Gastroesophageal sphincter (tissue), 4 donors: Measurements from ENCODE around the gene NDUFS8. TPM values are rescaled to one million over a fixed set of nuclear protein-coding genes. Genes with fewer than 3 reads are reported as not detected.

Source experiments
- ATAC-seq: fragments of 150-250 bp; one replicate; pipeline ENCODE4 v1.9.1; 2016; ENCODE audit warnings: mild to moderate bottlenecking, moderate library complexity
- H3K27ac ChIP-seq, 4 donors: fragments of 200-600 bp; sonication (generic) in 3 of 4; 1 replicate in 3 of 4; 2 replicates in 1 of 4; pipeline ENCODE4 v1.5.1; 2016 to 2019
- H3K27me3 ChIP-seq: fragments of 200-600 bp; sonication (generic); one replicate; pipeline ENCODE4 v1.5.1; 2019
- H3K36me3 ChIP-seq, 2 donors: fragments of 200-600 bp; sonication (generic); one replicate each; pipeline ENCODE4 v1.5.1; 2019; ENCODE audit warnings: control low read depth in 1 of 2
- H3K4me1 ChIP-seq, 3 donors: fragments of 200-600 bp; sonication (generic); 1 replicate in 2 of 3; 2 replicates in 1 of 3; pipeline ENCODE4 v1.5.1; 2016 to 2019; ENCODE audit warnings: control low read depth in 2 of 3
- H3K4me3 ChIP-seq, 2 donors: fragments of 200-600 bp; sonication (generic); one replicate each; pipeline ENCODE4 v1.5.1; 2019; ENCODE audit warnings: mild to moderate bottlenecking in 1 of 2, moderate library complexity in 1 of 2
- H3K9me3 ChIP-seq, 3 donors: fragments of 200-600 bp; sonication (generic); one replicate each; pipeline ENCODE4 v1.5.1; 2017 to 2019; ENCODE audit warnings: control low read depth in 2 of 3
- CTCF ChIP-seq, 4 experiments: fragments of 200-600 bp in 2 of 4; fragments of 450-650 bp in 2 of 4; sonication (generic) in 1 of 4; IDR thresholded peaks; one replicate each; pipeline ENCODE4 v1.5.1; 2017 to 2019; ENCODE audit warnings: antibody characterized with exemption in 4 of 4, mild to moderate bottlenecking in 2 of 4, moderate library complexity in 2 of 4
- EP300 ChIP-seq: sonication (generic); formaldehyde crosslinking; IDR thresholded peaks from one replicate; pipeline ENCODE4 v1.6.1; 2017; ENCODE audit warnings: antibody characterized with exemption, mild to moderate bottlenecking
- POLR2A ChIP-seq, 2 donors: fragments of 450-650 bp; IDR thresholded peaks; one replicate each; pipeline ENCODE4 v1.6.1; 2017; ENCODE audit warnings: antibody characterized with exemption in 2 of 2, mild to moderate bottlenecking in 2 of 2, moderate library complexity in 1 of 2
- POLR2AphosphoS5 ChIP-seq: sonication (generic); formaldehyde crosslinking; IDR thresholded peaks from one replicate; pipeline ENCODE4 v1.6.1; 2017; ENCODE audit warnings: antibody characterized with exemption
- WGBS, 2 donors: methylation state at CpG; one replicate each; pipeline ENCODE4 v1.1.5; 2018; ENCODE audit warnings: low coverage in 1 of 2; 5-methylcytosine and 5-hydroxymethylcytosine counted together
- total RNA-seq, 4 donors: library from RNA; depleted of rRNA; stranded (reverse); fragments of >200 nt; gene quantifications; one replicate each; pipeline ENCODE4 v1.1.0, GENCODE V29; 2016

Gene NDUFS8
- total RNA-seq, 4 donors from 2014 or later, result 145 to 203 (median 159) TPM

- H3K36me3 ChIP-seq, result no peaks in the 10 kb centered on the region
- 70 to 93% methylated on average over 6 to 9 of the region's 16 CpGs for WGBS, 2 donors
- no peak for ATAC-seq
- H3K27ac ChIP-seq, result peak overlapping the region in 3 of 4 donors; percentile 84 to 87 (median 87)
- no peaks in the 10 kb centered on the region for H3K27me3 ChIP-seq
- peaks cover 0 to 64% (median 12%) of the 10 kb centered on the region in 3 donors for H3K4me1 ChIP-seq
- H3K9me3 ChIP-seq, result no peaks in the 10 kb centered on the region
- TF ChIP-seq EP300 (no peak), POLR2AphosphoS5 (no peak), CTCF (IDR thresholded peaks at IDR 0.05) (no peak), POLR2A (IDR thresholded peaks at IDR 0.05) (no peak)
- H3K4me3 ChIP-seq, result peak overlapping the region in 1 of 2 donors; percentile 46
These were observed 19.2 kb upstream of the NDUFS8 start for GRCh38 chr11:68011051-68011943.

GRCh38 chr11:68012044-68012842 is 18.2 kb upstream of the NDUFS8 start:
- H3K36me3 ChIP-seq, result no peaks in the 10 kb centered on the region
- WGBS, 2 donors, result 85% methylated on average over 5 of the region's 17 CpGs; no CpG with 5 or more reads in 1 of the 2 donors
- ATAC-seq, result no peak
- TF ChIP-seq EP300 (no peak), POLR2A (IDR thresholded peaks at IDR 0.05) (no peak), CTCF (IDR thresholded peaks at IDR 0.05) (no peak), POLR2AphosphoS5 (no peak)
- peaks cover 0 to 70% (median 15%) of the 10 kb centered on the region in 3 donors for H3K4me1 ChIP-seq
- no peaks in the 10 kb centered on the region for H3K9me3 ChIP-seq
- H3K27ac ChIP-seq, result peak overlapping the region in 3 of 4 donors; percentile 43 to 87 (median 57)
- H3K4me3 ChIP-seq, result no peak overlapping the region
- H3K27me3 ChIP-seq, result no peaks in the 10 kb centered on the region

- Histone ChIP-seq H3K27me3 (no peaks in the 10 kb centered on the region), H3K9me3 (no peaks in the 10 kb centered on the region), H3K27ac (peak overlapping the region in 3 of 4 donors; percentile 43 to 87 (median 57)), H3K4me1 (peaks cover 0 to 75% (median 15%) of the 10 kb centered on the region in 3 donors), H3K36me3 (no peaks in the 10 kb centered on the region), H3K4me3 (no peak overlapping the region)
- ATAC-seq, result no peak
- WGBS, 2 donors, result 82% methylated on average over 3 of the region's 16 CpGs; no CpG with 5 or more reads in 1 of the 2 donors
- TF ChIP-seq CTCF (IDR thresholded peaks at IDR 0.05) (no peak), EP300 (no peak), POLR2AphosphoS5 (peak; percentile 8)
These were observed 17.5 kb upstream of the NDUFS8 start for GRCh38 chr11:68012843-68013610.

- peaks cover 0 to 68% (median 15%) of the 10 kb centered on the region in 3 donors for H3K4me1 ChIP-seq
- ATAC-seq, result no peak
- H3K27me3 ChIP-seq, result no peaks in the 10 kb centered on the region
- peak overlapping the region in 3 of 4 donors; percentile 29 to 62 (median 53) for H3K27ac ChIP-seq
- no peak overlapping the region for H3K4me3 ChIP-seq
- no peak for TF ChIP-seq POLR2A (IDR thresholded peaks at IDR 0.05)
- TF ChIP-seq POLR2AphosphoS5, result no peak
- no peak for TF ChIP-seq EP300
- TF ChIP-seq CTCF (IDR thresholded peaks at IDR 0.05), result no peak
- no CpG with 5 or more reads among the region's 14 CpGs for WGBS, 2 donors
- no peaks in the 10 kb centered on the region for H3K9me3 ChIP-seq
- H3K36me3 ChIP-seq, result no peaks in the 10 kb centered on the region
These were observed 16.8 kb upstream of the NDUFS8 start for GRCh38 chr11:68013611-68014156.
